Epithelial cell of proximal tubule (primary cell): ENCODE data around the gene MAPK12. TPM values are rescaled to one million over a fixed set of nuclear protein-coding genes. Genes with fewer than 3 reads are reported as not detected.

Experiments used
- DNase-seq: peaks from one replicate; pipeline ENCODE4 v3.0.0-alpha.2; 2011; ENCODE audit warnings: low read depth
- H3K4me3 ChIP-seq: 2 replicates; pipeline ENCODE4 v1.5.1; 2011; ENCODE audit warnings: low read depth, mild to moderate bottlenecking, low read length
- CTCF ChIP-seq: conservative IDR thresholded peaks from 2 replicates; pipeline ENCODE4 v1.5.1; 2012; ENCODE audit warnings: low read depth, mild to moderate bottlenecking, low read length
- total RNA-seq: library from RNA; depleted of rRNA; stranded (reverse); fragments of >200 nt; gene quantifications from 2 replicates; pipeline ENCODE4 v1.2.3, GENCODE V29; 2015

The MAPK12 gene
- total RNA-seq, 1 donor from 2014 or later = 33.9 TPM

DNA sequence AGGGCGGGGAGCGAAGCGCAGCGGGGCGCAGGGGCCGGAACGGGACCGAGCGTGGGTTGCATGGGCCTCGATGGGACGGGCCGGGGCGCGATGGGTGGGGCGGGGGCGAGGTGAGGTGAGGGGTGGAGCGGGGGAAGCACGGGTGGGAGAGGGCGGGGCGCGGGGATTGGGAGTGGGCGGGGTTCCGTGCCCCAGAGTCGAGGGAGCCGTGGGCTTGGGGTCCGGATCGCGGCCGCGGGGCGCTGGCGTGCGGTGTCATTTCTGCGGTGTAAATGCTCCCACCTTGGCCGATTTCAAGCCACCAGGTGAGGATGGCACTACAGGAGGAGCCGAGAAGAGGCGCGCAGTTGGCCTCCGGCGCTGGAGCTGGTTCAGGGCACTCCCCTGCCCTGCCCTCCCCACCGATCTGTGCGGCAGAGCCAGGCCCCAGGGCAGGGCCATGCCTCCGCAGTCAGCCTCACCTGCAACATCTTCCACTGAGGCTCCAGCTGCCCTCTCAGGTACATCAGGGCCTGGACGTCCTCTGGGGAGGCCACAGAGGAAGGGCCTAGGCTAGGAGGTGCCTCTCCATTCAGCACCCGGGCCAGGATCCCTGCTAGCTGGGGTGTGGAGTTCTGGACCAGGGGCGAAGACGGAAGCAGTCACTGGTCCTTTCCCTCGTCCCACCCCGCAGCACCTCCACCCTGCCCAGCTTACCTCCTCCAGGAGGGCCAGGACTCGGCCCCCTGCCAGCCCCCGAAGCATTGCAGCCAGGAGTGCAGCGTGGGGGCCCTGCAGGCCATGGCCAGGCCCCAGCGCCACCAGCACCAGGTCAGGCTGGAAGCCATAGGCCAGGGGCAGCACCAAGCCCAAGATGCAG is 16.0 kb downstream of the MAPK12 start:
- H3K4me3 ChIP-seq = peak overlapping the region; percentile 97
- TF ChIP-seq CTCF = no peak
- DNase-seq = no peak

- TF ChIP-seq CTCF = peak; percentile 32
- peak within 1 kb of the TSS; percentile 97 for H3K4me3 ChIP-seq
These were observed 16.9 kb downstream of the MAPK12 start, which contains the start of gene TUBGCP6 for GRCh38 chr22:50244420-50245213. Gene TUBGCP6, minus strand, starts transcription at chr22:50245023. Its CDS starts 564 bp downstream, at chr22:50244459.

DNA sequence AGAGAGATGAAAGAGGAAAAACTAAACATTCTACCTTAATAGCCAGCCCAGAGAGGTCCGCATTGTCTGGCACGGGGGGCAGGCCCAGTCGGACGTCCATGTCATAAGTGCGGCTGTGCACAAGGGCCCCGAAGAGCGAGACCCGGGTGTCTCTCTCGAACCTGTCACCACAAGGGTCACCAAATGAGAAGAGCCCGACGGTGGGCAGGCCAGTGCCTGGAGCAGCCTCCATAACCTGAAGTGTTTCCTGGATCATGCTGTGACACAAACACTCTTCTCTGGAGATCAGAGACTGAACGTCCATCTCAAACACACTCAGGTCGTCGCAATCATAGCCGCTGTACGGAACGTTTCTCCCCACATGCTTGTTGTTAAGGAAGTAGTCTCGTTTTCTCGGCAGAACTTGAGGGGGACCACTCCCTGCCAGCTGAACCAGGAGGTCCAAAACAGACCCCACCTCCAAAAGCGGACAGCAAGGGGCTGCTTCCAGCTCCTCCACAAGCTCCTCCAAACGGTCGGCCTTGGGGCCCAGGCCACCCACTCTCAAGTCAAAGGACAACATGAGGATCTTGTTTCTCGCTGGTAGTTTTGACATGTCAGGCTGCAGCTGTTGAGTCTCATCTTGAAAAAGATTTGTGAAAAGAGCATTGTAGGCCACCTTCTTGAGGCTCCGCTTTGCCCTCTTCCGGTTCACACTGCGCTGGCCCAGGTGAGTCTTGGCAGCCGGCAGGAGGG is 17.6 kb downstream of the MAPK12 start:
- no peak for DNase-seq
- H3K4me3 ChIP-seq = peak overlapping the region; percentile 97

More at GRCh38 chr22:50244420-50245213, 16.9 kb downstream of the MAPK12 start, which contains the start of gene TUBGCP6:
- no peak for DNase-seq

GRCh38 chr22:50242406-50242949 is 19.0 kb downstream of the MAPK12 start:
- H3K4me3 ChIP-seq = peak overlapping the region; percentile 97
- TF ChIP-seq CTCF = no peak
- DNase-seq = no peak

More for the DNA sequence above, 17.6 kb downstream of the MAPK12 start:
- no peak for TF ChIP-seq CTCF

DNA sequence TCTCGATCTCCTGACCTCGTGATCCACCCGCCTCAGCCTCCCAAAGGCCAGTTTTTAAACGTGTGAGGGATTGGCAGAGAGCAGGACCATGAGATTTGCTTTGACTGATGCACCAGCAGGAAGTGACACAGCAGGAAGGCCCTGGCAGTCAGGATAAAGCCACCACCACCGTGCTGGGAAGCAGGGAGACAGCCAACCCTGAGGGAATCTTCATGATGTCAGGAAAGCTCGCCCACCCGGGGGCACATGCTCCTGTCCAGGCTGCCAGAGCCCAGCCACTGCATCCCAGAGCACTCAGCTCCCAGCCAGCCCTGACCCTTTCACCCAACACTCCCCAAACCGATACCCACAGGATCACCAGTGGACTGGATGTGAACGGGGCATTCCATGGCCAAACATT is 22.7 kb downstream of the MAPK12 start:
- TF ChIP-seq CTCF = no peak
- DNase-seq = no peak
- no peak overlapping the region for H3K4me3 ChIP-seq

DNA sequence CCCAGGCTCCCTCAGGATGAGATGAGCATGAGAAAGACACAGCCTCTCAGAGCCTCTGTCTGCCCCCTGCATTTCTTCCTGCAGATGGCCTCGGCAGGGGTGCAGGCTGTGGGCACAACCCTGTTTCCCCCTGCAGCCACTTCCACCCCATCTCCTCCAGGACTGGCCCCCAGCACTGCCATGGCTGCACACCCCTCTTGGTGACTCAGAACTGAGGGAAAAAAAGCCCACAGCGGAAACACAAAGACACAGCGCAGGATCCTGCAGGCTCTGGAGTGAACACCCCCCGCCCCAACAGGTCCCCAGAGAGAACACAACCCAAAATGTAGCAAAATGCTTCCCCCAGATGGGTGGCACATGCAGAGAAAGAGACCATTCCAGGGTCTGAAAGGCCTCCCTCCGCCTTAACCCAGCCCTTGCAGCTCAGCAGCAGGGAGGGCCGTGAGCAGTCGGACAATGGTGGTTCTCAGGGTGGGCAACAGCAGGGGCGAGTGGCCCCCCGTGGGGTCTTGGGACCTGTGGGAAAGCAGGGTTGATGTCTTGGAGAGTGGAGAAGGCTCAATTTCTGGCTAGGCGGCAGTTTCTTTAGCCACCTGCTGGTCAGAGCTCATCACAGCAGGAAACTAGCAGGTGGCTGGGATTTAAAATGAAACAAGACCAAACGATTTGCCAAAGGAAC is 24.6 kb downstream of the MAPK12 start:
- DNase-seq = no peak
- TF ChIP-seq CTCF = peak; percentile 67
- H3K4me3 ChIP-seq = no peak overlapping the region
